H1 (cell line): ENCODE results near the gene STARD3NL. TPM values are rescaled to one million over a fixed set of nuclear protein-coding genes. Genes with fewer than 3 reads are reported as not detected.

ENCODE experiments used
- CTCF ChIA-PET: fragments of 300-600 bp; sonication (Branson Sonifier 250); formaldehyde crosslinking; loops from one replicate; lab custom pipeline; 2021; ENCODE audit not compliant: partially characterized antibody; lab: Charles Lee
- POLR2A ChIA-PET: fragments of 300-600 bp; sonication (Branson Sonifier 250); formaldehyde crosslinking; loops from one replicate; lab custom pipeline; 2021; ENCODE audit warnings: inconsistent platforms; ENCODE audit not compliant: partially characterized antibody; lab: Charles Lee
- DNase-seq, 2 experiments: peaks; one replicate each; pipeline versions ENCODE4 v3.0.0 to v3.0.0-alpha.2; 2010 to 2022; ENCODE audit warnings: low spot score in 2 of 2, low read depth in 1 of 2, mixed read lengths in 1 of 2
- FAIRE-seq: peaks from 2 replicates; lab custom pipeline; 2011; peaks lifted over from hg19 to GRCh38; lab: Jason Lieb, UNC
- H2AFZ ChIP-seq: 2 replicates; pipeline ENCODE4 v1.8.1; 2012; ENCODE audit warnings: low read length, inconsistent platforms
- H2AK5ac ChIP-seq: 2 replicates; pipeline ENCODE4 v1.6.1; 2013; ENCODE audit warnings: low read depth, low read length
- H2BK120ac ChIP-seq: replicated peaks from 2 replicates; pipeline ENCODE3; 2013; ENCODE audit warnings: low read depth, low read length, inconsistent platforms
- H2BK12ac ChIP-seq: 2 replicates; pipeline ENCODE4 v1.6.1; 2013; ENCODE audit warnings: low read depth, low read length
- H2BK15ac ChIP-seq: 2 replicates; pipeline ENCODE4 v1.6.1; 2013; ENCODE audit warnings: low read length
- H2BK20ac ChIP-seq: 2 replicates; pipeline ENCODE4 v1.6.1; 2013; ENCODE audit warnings: low read length
- H2BK5ac ChIP-seq: 2 replicates; pipeline ENCODE4 v1.6.1; 2013; ENCODE audit warnings: low read depth, low read length
- H3K14ac ChIP-seq: 2 replicates; pipeline ENCODE4 v1.6.1; 2013; ENCODE audit warnings: inconsistent platforms; ENCODE audit not compliant: insufficient read length
- H3K18ac ChIP-seq: 2 replicates; pipeline ENCODE4 v1.6.1; 2013; ENCODE audit warnings: low read length; ENCODE audit errors: extremely low read depth
- H3K23ac ChIP-seq: 2 replicates; pipeline ENCODE4 v1.6.1; 2013; ENCODE audit warnings: inconsistent platforms; ENCODE audit not compliant: insufficient read length
- H3K23me2 ChIP-seq: 2 replicates; pipeline ENCODE4 v1.6.1; 2013; ENCODE audit warnings: low read depth, low read length
- H3K27ac ChIP-seq: 2 replicates; pipeline ENCODE4 v1.6.1; 2011; ENCODE audit warnings: low read depth, low read length, inconsistent platforms
- H3K27me3 ChIP-seq, 4 experiments: replicated peaks in 1 of 4; 1 replicate in 1 of 4; 2 replicates in 3 of 4; pipeline versions ENCODE4 v1.6.1 to v1.8.1; 2011 to 2013; ENCODE audit warnings: low read length in 3 of 4, mild to moderate bottlenecking in 3 of 4, inconsistent platforms in 2 of 4, mixed read lengths in 2 of 4, moderate library complexity in 1 of 4; ENCODE audit not compliant: control insufficient read depth in 3 of 4, insufficient read depth in 3 of 4; ENCODE audit errors: extremely low read depth in 1 of 4
- H3K36me3 ChIP-seq, 4 experiments: 2 replicates each; pipeline versions ENCODE4 v1.6.1 to v1.8.1; 2011 to 2013; ENCODE audit warnings: mild to moderate bottlenecking in 4 of 4, low read length in 3 of 4, moderate library complexity in 2 of 4, control low read depth in 1 of 4, inconsistent platforms in 1 of 4; ENCODE audit not compliant: insufficient read depth in 4 of 4, control insufficient read depth in 2 of 4
- H3K4ac ChIP-seq: replicated peaks from 2 replicates; pipeline ENCODE3; 2013; ENCODE audit warnings: low read length, low read depth, mixed read lengths, inconsistent platforms; ENCODE audit not compliant: insufficient read length
- H3K4me1 ChIP-seq, 4 experiments: replicated peaks in 1 of 4; 1 replicate in 1 of 4; 2 replicates in 3 of 4; pipeline versions ENCODE4 v1.6.1 to v1.8.1; 2011 to 2013; ENCODE audit warnings: low read length in 3 of 4, inconsistent platforms in 2 of 4, mixed read lengths in 1 of 4; ENCODE audit not compliant: insufficient read depth in 4 of 4, control insufficient read depth in 3 of 4
- H3K4me2 ChIP-seq, 2 experiments: 2 replicates each; pipeline versions ENCODE4 v1.6.1 to v1.8.1; 2011 to 2013; ENCODE audit warnings: low read depth in 2 of 2, low read length in 2 of 2, control low read depth in 1 of 2, inconsistent platforms in 1 of 2, mild to moderate bottlenecking in 1 of 2; ENCODE audit not compliant: insufficient read depth in 1 of 2
- H3K4me3 ChIP-seq, 4 experiments: fragments of 200-600, 300-600 bp in 1 of 4; sonication (generic), shearing (Covaris generic), sonication (Bioruptor Twin) in 1 of 4; 2 replicates each; pipeline versions ENCODE4 v1.5.1 to v1.8.1; 2011 to 2016; ENCODE audit warnings: low read length in 4 of 4, low read depth in 3 of 4, control low read depth in 2 of 4, inconsistent platforms in 2 of 4, mild to moderate bottlenecking in 2 of 4, mixed read lengths in 1 of 4, moderate library complexity in 1 of 4; ENCODE audit not compliant: insufficient read depth in 2 of 4; ENCODE audit errors: extremely low read depth in 1 of 4
- H3K56ac ChIP-seq: replicated peaks from 2 replicates; pipeline ENCODE3; 2013; ENCODE audit warnings: low read depth, mild to moderate bottlenecking, mixed read lengths, low read length, inconsistent platforms; ENCODE audit not compliant: insufficient read length
- H3K79me1 ChIP-seq: 2 replicates; pipeline ENCODE4 v1.6.1; 2013; ENCODE audit warnings: low read depth, low read length, control low read depth
- H3K79me2 ChIP-seq, 2 experiments: 2 replicates each; pipeline versions ENCODE4 v1.6.1 to v1.8.1; 2012 to 2013; ENCODE audit warnings: low read length in 2 of 2, mild to moderate bottlenecking in 2 of 2, inconsistent platforms in 1 of 2; ENCODE audit not compliant: insufficient read depth in 2 of 2, control insufficient read depth in 1 of 2
- H3K9ac ChIP-seq, 4 experiments: replicated peaks in 1 of 4; 1 replicate in 1 of 4; 2 replicates in 3 of 4; pipeline versions ENCODE4 v1.6.1 to v1.8.1; 2011 to 2013; ENCODE audit warnings: low read depth in 3 of 4, low read length in 3 of 4, control low read depth in 2 of 4, mild to moderate bottlenecking in 2 of 4, moderate library complexity in 2 of 4, inconsistent platforms in 1 of 4; ENCODE audit errors: extremely low read depth in 1 of 4
- H3K9me3 ChIP-seq, 2 experiments: 2 replicates each; pipeline versions ENCODE4 v1.6.1 to v1.8.1; 2012 to 2013; ENCODE audit warnings: mild to moderate bottlenecking in 2 of 2, moderate library complexity in 2 of 2, control low read depth in 1 of 2, inconsistent platforms in 1 of 2, low read depth in 1 of 2, low read length in 1 of 2, mixed read lengths in 1 of 2; ENCODE audit not compliant: insufficient read depth in 2 of 2
- H4K20me1 ChIP-seq, 2 experiments: replicated peaks in 1 of 2; 2 replicates each; pipeline versions ENCODE3 to v1.8.1; 2011 to 2013; ENCODE audit warnings: inconsistent platforms in 2 of 2, low read length in 2 of 2, mild to moderate bottlenecking in 1 of 2; ENCODE audit not compliant: insufficient read depth in 2 of 2, control insufficient read depth in 1 of 2
- H4K5ac ChIP-seq: 2 replicates; pipeline ENCODE4 v1.6.1; 2013; ENCODE audit warnings: low read length, low read depth, mixed read lengths, inconsistent platforms; ENCODE audit not compliant: insufficient read length
- H4K8ac ChIP-seq: 2 replicates; pipeline ENCODE4 v1.8.0; 2013; ENCODE audit warnings: mild to moderate bottlenecking, moderate library complexity, low read length, inconsistent platforms; ENCODE audit not compliant: insufficient read depth; ENCODE audit errors: extremely low read depth
- H4K91ac ChIP-seq: replicated peaks from 2 replicates; pipeline ENCODE3; 2013; ENCODE audit warnings: low read length, mixed read lengths, inconsistent platforms; ENCODE audit not compliant: insufficient read length
- FOSL1 ChIP-seq: IDR thresholded peaks from 2 replicates; pipeline ENCODE4 v1.6.1; 2011; ENCODE audit warnings: mild to moderate bottlenecking, low read depth, low read length, moderate library complexity; ENCODE audit not compliant: insufficient read depth
- PHF8 ChIP-seq: fragments of 200-600 bp; sonication (generic); conservative IDR thresholded peaks from 2 replicates; pipeline ENCODE4 v1.7.1; 2012; ENCODE audit warnings: low read depth, mild to moderate bottlenecking, inconsistent platforms, low read length, moderate library complexity
- RNF2 ChIP-seq: fragments of 200-900, 300-1000 bp; sonication (generic); IDR thresholded peaks from 2 replicates; pipeline ENCODE4 v1.7.1; 2016; ENCODE audit warnings: borderline replicate concordance, low read depth, mild to moderate bottlenecking, antibody characterized with exemption, low read length; ENCODE audit not compliant: poor library complexity, severe bottlenecking; ENCODE audit errors: missing control alignments
- SIRT6 ChIP-seq: IDR thresholded peaks from one replicate; pipeline ENCODE4 v1.7.1; 2012; ENCODE audit warnings: low read length, inconsistent platforms
- TBP ChIP-seq: IDR thresholded peaks from 2 replicates; pipeline ENCODE4 v1.6.1; 2011; ENCODE audit warnings: low read depth, low read length, improper control_type of control experiment
- WGBS, 2 experiments: shearing (Covaris generic) in 1 of 2; methylation state at CpG; one replicate each; pipeline versions ENCODE4 v1.1.6 to v1.1.7; 2013 to 2015; ENCODE audit warnings: low lambda C conversion rate in 2 of 2, mixed read lengths in 2 of 2, inconsistent platforms in 1 of 2, low coverage in 1 of 2, missing lambda C conversion rate in 1 of 2; ENCODE audit not compliant: insufficient replicate concordance in 2 of 2, insufficient coverage in 1 of 2, insufficient read length in 1 of 2; ENCODE audit errors: extremely low coverage in 1 of 2, missing lambda C conversion rate in 1 of 2; 5-methylcytosine and 5-hydroxymethylcytosine counted together
- polyA plus RNA-seq, 7 experiments: library from polyadenylated mRNA; depleted of rRNA in 3 of 7; stranded (reverse) in 5 of 7; unstranded in 2 of 7; fragments of >200 nt in 5 of 7; fragments of 200-250 nt in 2 of 7; gene quantifications; 1 replicate in 5 of 7; 2 replicates in 1 of 7; 4 replicates in 1 of 7; pipeline versions ENCODE4 v1.2.1 to v1.2.3, GENCODE V29; 2011 to 2013; ENCODE audit warnings: missing spikeins in 2 of 7, mixed read lengths in 2 of 7
- total RNA-seq: library from RNA; stranded (reverse); fragmentation: NEBNext Ultra II Directional; extraction: Animal tissue kit (Norgen Biotek cat#: 25700); gene quantifications from 2 replicates; pipeline ENCODE4 v1.2.1, GENCODE V29; 2021
- TF ChIP-seq, protein P1 (sequence below): IDR thresholded peaks from 2 replicates; pipeline ENCODE4 v1.6.1; 2012; ENCODE audit warnings: inconsistent platforms

The STARD3NL gene
- total and polyA plus RNA-seq, 2 of the 8 experiments (the other 6 are each of a cell fraction or from before 2014, with no cell fraction given) = 27.1 to 40.5 TPM

GRCh38 chr7:38211940-38212339, 33.9 kb downstream of the STARD3NL start:
- Histone ChIP-seq H3K14ac (no peak overlapping the region), H4K5ac (no peak overlapping the region), H3K27ac (no peak overlapping the region), H3K23me2 (peaks cover 1% of the 10 kb centered on the region; the same call in 1 of the 2 replicates), H4K20me1 (no peaks in the 10 kb centered on the region), H2BK15ac (no peak overlapping the region), H3K36me3 (peaks cover 0 to 5% (median 2%) of the 10 kb centered on the region in 4 experiments; a peak in 4 of 8 replicates), H3K27me3 (no peaks in the 10 kb centered on the region), H3K79me1 (no peaks in the 10 kb centered on the region), H4K91ac (no peak overlapping the region), H3K4ac (no peak overlapping the region), H2BK12ac (no peak overlapping the region), H3K56ac (no peak overlapping the region), H2AFZ (no peak overlapping the region), H3K18ac (no peak overlapping the region)
- DNase-seq = no peak
- WGBS, 2 experiments = 84% methylated on average over 3 of the region's 3 CpGs; no CpG with 5 or more reads in 1 of the 2 experiments
- FAIRE-seq = no peak
- TF ChIP-seq SIRT6 = no peak
- TF ChIP-seq, protein P1, sequence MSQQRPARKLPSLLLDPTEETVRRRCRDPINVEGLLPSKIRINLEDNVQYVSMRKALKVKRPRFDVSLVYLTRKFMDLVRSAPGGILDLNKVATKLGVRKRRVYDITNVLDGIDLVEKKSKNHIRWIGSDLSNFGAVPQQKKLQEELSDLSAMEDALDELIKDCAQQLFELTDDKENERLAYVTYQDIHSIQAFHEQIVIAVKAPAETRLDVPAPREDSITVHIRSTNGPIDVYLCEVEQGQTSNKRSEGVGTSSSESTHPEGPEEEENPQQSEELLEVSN = no peak
- TF ChIP-seq TBP = no peak
- TF ChIP-seq RNF2 = no peak
- no peak for TF ChIP-seq FOSL1
- TF ChIP-seq PHF8 = no peak
- TF ChIP-seq, all 59 proteins: peak for 0
- POLR2A ChIA-PET = interaction anchor here (1.3 kb wide), 1 partner anchor 19 kb away, joined by 4 read pairs; no protein-coding TSS in a partner anchor
- H2BK20ac ChIP-seq = no peak overlapping the region
- H2AK5ac ChIP-seq = no peak overlapping the region
- H2BK120ac ChIP-seq = no peak overlapping the region
- peaks cover 0 to 9% (median 6%) of the 10 kb centered on the region in 4 experiments; a peak in 4 of 7 replicates for H3K4me1 ChIP-seq
- H4K8ac ChIP-seq = no peak overlapping the region
- no peaks in the 10 kb centered on the region for H3K9me3 ChIP-seq
- H3K79me2 ChIP-seq = no peaks in the 10 kb centered on the region
- H3K4me3 ChIP-seq = no peak overlapping the region
- no peak overlapping the region for H2BK5ac ChIP-seq
- no peak overlapping the region for H3K23ac ChIP-seq
- no peak overlapping the region for H3K9ac ChIP-seq
- CTCF ChIA-PET = interaction anchor here (0.8 to 2.9 kb wide), 8 partner anchors 10 to 123 kb away, joined by 3 to 16 read pairs (median 4); no protein-coding TSS in a partner anchor
- no peak overlapping the region for H3K4me2 ChIP-seq
